Activated T-cell treated with anti-CD3 and anti-CD28 coated beads for 1 hour (primary cell): ENCODE data around the gene F12.
"Not testable (repeated sequence)": the region's sequence is repeated elsewhere in the genome, so short reads cannot be mapped to it uniquely, and the experiment has no call there.

Source experiments
- DNase-seq: peaks from one replicate; pipeline ENCODE4 v3.0.0-alpha.2; 2020; ENCODE audit warnings: low read depth

F12 gene

GRCh38 chr5:177387405-177387804 is 22.0 kb downstream of the F12 start:
- DNase-seq = no peak

- no peak for DNase-seq
These were observed 22.8 kb downstream of the F12 start for GRCh38 chr5:177386542-177386941.

- DNase-seq = no peak
These were observed 23.6 kb downstream of the F12 start for GRCh38 chr5:177385720-177386119.

DNA sequence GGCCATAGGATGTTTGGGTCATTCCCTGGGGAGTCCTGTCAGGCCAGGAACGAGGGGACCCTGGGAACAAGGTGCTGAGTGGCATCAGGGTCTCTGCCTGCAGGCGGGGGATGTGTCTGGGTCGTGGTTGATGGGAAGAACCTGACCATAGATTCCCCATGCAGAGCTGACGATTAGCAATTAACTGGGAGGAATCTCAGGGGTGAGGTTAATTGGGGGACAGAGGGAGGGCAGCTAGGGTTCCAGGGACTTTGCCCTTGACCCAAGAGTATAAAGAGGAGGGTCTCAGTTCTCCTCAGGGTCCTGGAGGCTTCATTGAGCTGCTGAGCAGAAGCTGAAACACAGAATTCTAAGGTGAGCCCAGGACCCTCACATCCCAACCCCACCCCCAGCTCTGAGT is 25.2 kb downstream of the F12 start, which contains the start of gene SLC34A1:
Gene SLC34A1 (plus strand): TSS at position 301 of the 400 bp plus-strand sequence. CDS start 1,308 bp downstream, outside the sequence.
- DNase-seq = no peak

DNA sequence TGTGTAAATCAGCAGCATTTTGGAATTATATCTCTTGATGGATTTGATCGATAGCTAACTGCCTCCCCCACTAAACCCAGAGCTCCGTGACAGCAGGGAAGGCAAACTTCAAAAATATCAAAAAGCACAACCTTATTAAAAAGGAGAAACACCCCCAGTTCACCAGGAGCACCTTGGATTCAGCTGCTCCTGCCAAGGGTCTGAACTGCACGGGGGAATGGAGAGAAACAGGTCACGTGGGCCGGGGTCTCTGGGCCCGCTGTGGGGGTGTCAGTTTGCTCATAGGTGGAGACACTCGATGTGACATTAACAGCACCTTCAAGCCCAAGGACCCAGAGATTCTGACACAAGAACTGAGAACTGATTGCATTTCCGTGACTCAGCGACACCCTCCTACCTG is 26.2 kb downstream of the F12 start:
- no peak for DNase-seq

- DNase-seq = no peak
These were observed 26.8 kb downstream of the F12 start for GRCh38 chr5:177382423-177383029.

DNA sequence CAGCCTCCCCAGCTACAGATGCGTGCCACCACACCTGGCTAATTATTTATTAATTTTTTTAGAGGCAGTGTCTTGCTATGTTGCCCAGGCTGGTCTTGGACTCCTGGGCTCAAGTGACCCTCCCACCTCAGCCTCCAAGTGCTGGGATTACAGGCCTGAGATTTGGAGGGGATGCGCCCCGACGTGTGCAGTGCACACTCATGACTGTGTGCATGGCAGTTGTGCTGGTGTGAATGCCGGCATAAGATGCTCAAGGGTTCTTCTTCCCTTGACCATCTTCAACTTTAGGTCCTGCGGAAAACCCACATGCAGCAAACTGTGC is 28.6 kb downstream of the F12 start:
- no peak for DNase-seq

DNA sequence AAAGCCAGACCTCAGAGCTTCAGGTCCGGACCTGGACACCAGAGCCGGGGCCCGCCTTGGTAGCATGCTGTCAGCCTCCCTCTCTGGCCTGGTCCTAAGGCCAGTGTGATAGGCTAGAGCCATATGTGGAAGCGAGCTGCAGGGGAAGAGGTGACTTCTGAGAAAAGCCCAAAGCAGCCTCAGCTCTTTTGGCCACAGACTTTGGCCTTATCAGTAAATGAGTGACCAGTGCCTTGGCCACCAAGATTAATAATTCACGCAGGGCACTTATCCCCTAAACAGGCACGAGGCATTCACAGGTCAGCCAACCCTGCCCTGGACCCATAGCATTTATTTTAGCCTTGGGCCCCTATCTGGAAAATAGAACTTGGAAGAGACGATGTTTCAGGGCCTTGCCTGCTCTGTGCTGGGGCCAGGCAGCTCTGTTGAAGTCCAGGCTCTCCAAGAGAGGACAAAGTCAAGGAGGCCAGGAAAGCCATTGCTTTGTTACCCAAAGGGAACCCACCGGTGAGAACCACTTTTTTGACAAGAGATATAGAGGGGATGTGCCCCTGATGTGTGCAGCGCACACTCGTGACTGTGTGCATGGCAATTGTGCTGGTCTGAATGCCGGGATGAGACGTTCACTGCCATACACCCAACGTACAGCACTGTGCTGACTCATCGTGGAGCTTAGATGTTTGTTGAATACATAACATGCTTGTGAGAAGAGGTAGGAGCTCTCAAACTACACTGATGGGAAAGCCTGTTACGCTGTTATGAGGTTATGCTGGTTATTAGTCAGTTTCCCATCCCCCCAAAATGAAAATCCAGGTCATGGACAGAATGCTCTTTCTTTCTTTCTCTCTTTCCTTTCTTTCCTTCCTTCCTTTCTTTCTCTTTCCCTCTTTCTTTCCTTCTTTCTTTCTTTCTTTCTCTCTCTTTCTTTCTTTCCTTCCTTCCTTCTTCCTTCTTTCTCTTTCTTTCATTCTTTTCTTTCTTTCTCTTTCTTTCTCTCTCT is 30.2 kb downstream of the F12 start:
- DNase-seq = no peak

DNA sequence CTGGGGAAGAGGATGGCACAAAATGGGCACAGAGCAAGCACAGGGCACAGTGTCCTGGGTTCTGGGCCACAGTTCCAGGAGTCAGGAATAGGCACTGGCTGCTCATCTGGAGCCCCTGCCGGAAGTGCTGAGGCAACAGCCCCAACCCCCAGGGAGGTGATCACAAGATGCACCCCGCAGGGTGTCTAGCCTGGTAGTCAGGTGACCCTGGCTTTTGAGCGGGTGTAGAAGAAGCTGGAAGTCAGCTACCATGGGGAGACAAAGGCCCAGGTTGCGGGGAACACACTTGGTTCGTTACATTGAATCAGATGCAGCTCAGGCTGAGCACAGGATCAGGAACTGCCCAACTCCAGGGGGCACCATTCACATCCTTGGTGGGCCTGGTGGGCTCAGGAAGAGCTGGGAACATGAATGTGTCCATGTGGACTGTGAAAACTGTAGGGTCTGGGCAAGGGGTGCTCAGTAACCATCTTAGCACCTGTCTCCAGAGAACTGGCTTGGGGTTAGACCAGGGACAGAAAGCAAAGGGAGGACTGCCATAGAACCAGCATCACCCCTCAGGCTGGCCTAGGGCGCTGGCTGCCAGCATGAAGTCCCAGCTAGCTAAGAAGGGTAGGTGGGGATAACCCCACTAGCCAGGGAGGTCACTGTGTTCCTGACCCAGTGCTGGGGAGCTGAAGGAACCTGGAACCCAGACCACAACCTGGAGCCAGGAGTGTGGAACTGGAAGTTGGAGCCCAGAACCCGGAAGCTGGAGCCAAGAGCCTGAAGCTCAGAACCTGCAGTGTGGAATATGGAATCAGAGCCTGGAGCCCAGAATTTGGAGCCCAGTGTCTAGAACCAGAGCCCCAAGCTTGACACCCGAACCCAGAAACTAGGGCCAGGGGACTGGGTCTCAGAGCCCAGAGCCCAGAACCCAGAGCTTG is 31.2 kb downstream of the F12 start:
- DNase-seq = no peak

DNA sequence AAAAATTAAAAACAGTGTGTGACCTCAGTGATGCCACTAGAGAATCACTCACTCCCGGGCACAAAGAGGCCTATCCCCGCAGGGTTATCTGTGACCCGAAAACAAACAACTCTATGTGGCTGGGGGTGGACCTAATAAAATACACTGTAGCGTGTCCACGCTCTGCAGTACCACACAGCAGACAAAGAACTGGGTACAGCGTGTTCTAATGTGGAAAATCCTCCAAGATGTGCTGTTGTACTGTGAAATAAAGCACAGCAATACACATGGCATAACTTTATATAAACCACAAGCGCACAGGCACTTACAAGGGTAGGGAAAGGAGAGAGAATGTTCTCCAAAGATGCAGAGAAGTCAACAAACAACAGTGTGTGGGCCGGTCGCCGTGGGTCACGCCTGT is 33.3 kb downstream of the F12 start:
- DNase-seq = no peak

GRCh38 chr5:177375516-177375915 is 33.8 kb downstream of the F12 start:
- DNase-seq = not testable (repeated sequence)

GRCh38 chr5:177374211-177374610 is 35.2 kb downstream of the F12 start:
- no peak for DNase-seq

DNA sequence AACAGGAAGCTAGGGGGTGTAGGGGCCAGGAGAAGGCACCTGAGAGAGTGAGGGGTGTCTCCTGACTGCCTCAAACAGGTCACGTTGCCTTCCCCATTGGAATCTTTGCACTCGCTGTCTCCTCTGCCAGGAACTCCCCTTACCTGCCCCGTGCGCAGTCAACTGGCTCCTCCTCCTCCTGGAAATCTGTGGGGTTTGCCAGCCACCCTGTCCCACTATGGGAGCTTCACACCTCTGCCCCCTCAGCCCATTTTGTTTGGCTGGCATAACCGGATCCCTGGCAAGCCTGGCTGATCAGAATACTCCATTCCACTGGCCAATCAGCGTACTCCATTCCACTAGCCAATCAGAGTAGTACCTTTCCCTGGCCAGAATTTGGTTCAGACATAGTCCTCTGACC is 35.6 kb downstream of the F12 start:
- DNase-seq = no peak

DNA sequence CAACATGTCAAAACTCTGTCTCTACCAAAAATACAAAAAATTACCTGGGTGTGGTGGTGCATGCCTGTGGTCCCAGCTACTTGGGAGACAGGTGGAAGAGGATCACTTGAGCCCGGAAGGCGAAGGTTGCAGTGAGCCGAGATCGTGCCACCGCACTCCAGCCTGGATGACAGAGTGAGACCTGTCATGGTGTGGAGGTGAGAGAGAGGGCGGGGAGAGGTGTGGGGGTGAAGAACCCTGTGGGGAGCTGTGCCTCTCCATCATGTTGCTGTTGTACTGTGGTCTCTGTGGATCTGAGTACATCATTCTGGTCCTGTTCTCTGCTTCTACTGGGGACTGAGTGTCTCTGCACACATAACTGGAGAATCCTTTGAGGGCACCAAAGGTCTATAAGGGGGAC is 36.5 kb downstream of the F12 start:
- DNase-seq = no peak

- DNase-seq = no peak
These were observed 37.1 kb downstream of the F12 start for GRCh38 chr5:177372034-177372896.

DNA sequence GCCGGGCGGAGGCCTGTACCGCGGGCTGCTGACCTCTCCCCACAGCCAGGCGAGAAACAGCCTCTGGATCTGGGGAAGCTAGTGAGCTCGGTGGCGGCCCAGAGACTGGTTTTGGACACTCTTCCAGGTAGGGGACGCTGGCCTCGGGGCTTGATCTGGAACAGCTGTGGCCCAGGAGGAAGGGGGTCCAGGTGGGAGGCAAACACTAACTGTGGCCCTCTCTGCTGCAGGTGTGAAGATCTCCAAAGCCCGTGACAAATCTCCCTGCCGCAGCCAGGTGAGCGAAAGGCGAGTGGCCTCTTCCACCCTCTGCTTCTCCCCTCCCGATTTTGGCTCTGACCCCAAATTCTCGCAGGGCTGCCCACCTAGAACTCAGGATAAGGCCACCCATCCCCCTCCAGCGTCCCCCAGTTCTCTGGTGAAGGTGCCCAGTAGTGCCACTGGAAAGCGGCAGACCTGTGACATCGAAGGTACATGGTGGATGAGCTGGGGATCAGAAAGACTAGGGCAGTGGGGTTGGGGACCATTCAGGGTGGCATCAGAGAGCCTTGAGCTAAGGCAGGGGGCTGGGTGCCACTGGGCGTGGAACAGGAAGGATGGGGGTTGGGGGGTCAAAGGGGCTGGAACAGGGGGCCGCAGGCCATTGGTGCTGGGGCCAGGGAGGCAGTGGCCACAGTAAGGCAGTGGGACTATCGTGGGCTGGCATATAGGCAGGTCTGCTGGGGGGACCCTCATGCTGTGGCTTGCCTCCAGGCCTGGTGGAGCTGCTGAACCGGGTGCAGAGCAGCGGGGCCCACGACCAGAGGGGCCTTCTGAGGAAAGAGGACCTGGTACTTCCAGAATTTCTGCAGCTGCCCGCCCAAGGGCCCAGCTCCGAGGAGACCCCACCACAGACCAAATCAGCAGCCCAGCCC is 38.0 kb downstream of the F12 start:
- DNase-seq = no peak

DNA sequence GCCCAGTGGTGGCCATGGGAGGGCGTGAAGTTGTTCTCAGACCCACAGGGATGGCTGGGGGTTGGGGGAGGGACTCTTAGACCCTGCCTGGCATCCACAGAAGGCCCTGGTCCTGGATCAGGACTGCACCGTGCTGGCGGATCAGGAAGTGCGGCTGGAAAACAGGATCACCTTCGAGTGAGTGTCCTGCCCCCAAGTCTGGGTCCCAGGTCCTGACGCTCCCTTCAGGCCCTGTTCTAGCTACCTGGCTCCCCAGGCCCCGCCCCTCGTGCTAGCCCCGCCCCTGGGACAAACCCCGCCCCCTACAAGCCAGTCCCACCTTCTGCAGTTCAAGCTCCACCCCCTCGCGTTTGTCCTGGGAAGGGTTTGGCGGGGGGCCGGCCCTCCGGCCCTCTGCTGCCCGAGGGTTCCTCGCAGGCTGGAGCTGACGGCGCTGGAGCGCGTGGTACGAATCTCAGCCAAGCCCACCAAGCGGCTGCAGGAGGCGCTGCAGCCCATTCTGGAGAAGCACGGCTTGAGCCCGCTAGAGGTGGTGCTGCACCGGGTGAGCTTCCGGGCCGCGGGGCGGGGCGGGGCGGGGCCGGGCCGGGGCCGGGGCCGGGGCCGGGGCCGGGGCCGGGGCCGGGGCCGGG is 38.8 kb downstream of the F12 start:
- DNase-seq = peak; percentile 53

GRCh38 chr5:177369645-177370440 is 39.5 kb downstream of the F12 start:
- DNase-seq = no peak
